Endodermal cell (in vitro differentiated cells): ENCODE measurements around the gene CILP. TPM values are rescaled to one million over a fixed set of nuclear protein-coding genes. Genes with fewer than 3 reads are reported as not detected.
A peak's percentile ranks its signal among the peaks of the same experiment; 100 is the strongest.

ENCODE experiments used
- DNase-seq: peaks from one replicate; pipeline ENCODE4 v3.0.0-alpha.2; 2017
- H3K27ac ChIP-seq: 2 replicates; pipeline ENCODE4 v1.5.1; 2013; ENCODE audit warnings: mild to moderate bottlenecking, low read depth, low read length, moderate library complexity
- H3K27me3 ChIP-seq: 2 replicates; pipeline ENCODE4 v1.6.1; 2013; ENCODE audit warnings: mild to moderate bottlenecking, low read length, moderate library complexity; ENCODE audit not compliant: insufficient read depth, control insufficient read depth, poor library complexity, severe bottlenecking
- H3K36me3 ChIP-seq: 2 replicates; pipeline ENCODE4 v1.7.0; 2013; ENCODE audit warnings: mild to moderate bottlenecking, low read length, moderate library complexity; ENCODE audit not compliant: control insufficient read depth, insufficient read depth
- H3K4me1 ChIP-seq: one replicate; pipeline ENCODE4 v1.7.0; 2013; ENCODE audit warnings: low read length; ENCODE audit not compliant: control insufficient read depth, insufficient read depth
- H3K4me3 ChIP-seq: 2 replicates; pipeline ENCODE4 v1.5.1; 2013; ENCODE audit warnings: mild to moderate bottlenecking, low read length, moderate library complexity
- H3K9ac ChIP-seq: 2 replicates; pipeline ENCODE4 v1.6.1; 2013; ENCODE audit warnings: mild to moderate bottlenecking, low read length, moderate library complexity; ENCODE audit not compliant: poor library complexity, severe bottlenecking; ENCODE audit errors: extremely low read depth
- H3K9me3 ChIP-seq: 2 replicates; pipeline ENCODE4 v1.6.1; 2013; ENCODE audit warnings: mild to moderate bottlenecking, low read length, moderate library complexity; ENCODE audit not compliant: control insufficient read depth
- H3K27ac Mint-ChIP-seq: 2 replicates; pipeline ENCODE4 v1.8.0; 2020; ENCODE audit warnings: mixed read lengths
- H3K27me3 Mint-ChIP-seq: 2 replicates; pipeline ENCODE4 v1.8.0; 2021; ENCODE audit warnings: mild to moderate bottlenecking, mixed read lengths; ENCODE audit not compliant: insufficient read depth
- H3K36me3 Mint-ChIP-seq: 2 replicates; pipeline ENCODE4 v1.8.0; 2020; ENCODE audit warnings: low read depth, mixed read lengths
- H3K4me1 Mint-ChIP-seq: 2 replicates; pipeline ENCODE4 v1.8.0; 2020; ENCODE audit warnings: mixed read lengths
- H3K4me3 Mint-ChIP-seq: 2 replicates; pipeline ENCODE4 v1.8.0; 2020; ENCODE audit warnings: mild to moderate bottlenecking, moderate library complexity, mixed read lengths
- H3K9me3 Mint-ChIP-seq: 2 replicates; pipeline ENCODE4 v1.8.0; 2020; ENCODE audit warnings: mild to moderate bottlenecking, mixed read lengths
- CTCF ChIP-seq: fragments of 200-600 bp; sonication (generic); conservative IDR thresholded peaks from 2 replicates; pipeline ENCODE4 v1.5.0; 2021; ENCODE audit warnings: antibody characterized with exemption, mild to moderate bottlenecking
- WGBS, 2 experiments: methylation state at CpG; one replicate each; pipeline versions ENCODE4 v1.1.5 to v1.1.7; 2013; ENCODE audit warnings: missing lambda C conversion rate in 2 of 2, mixed read lengths in 1 of 2; ENCODE audit not compliant: insufficient coverage in 1 of 2, insufficient read length in 1 of 2; 5-methylcytosine and 5-hydroxymethylcytosine counted together
- total RNA-seq, 2 donors: library from RNA; stranded (reverse); fragmentation: NEBNext Ultra II Directional in 1 of 2; extraction: Animal tissue kit (Norgen Biotek cat#: 25700) in 1 of 2; gene quantifications; 2 replicates in 1 of 2; 3 replicates in 1 of 2; pipeline ENCODE4 v1.2.1, GENCODE V29; 2021

The CILP gene
- total RNA-seq, 2 donors from 2014 or later: 0.07 TPM; not detected in 1

GRCh38 chr15:65196637-65197336 lies 14.5 kb downstream of the CILP start:
- Histone ChIP-seq H3K9ac (no peak overlapping the region), H3K4me3 (no peak overlapping the region), H3K4me1 (no peaks in the 10 kb centered on the region), H3K27ac (no peak overlapping the region), H3K27me3 (peaks cover 6% of the 10 kb centered on the region), H3K9me3 (no peaks in the 10 kb centered on the region), H3K36me3 (no peaks in the 10 kb centered on the region)
- Mint-ChIP-seq H3K9me3 (no peaks in the 10 kb centered on the region), H3K27me3 (peaks cover 8% of the 10 kb centered on the region), H3K36me3 (no peaks in the 10 kb centered on the region), H3K4me3 (no peak overlapping the region), H3K27ac (no peak overlapping the region), H3K4me1 (peaks cover 10% of the 10 kb centered on the region)
- DNase-seq: peak; percentile 63
- TF ChIP-seq CTCF: peak; percentile 41
- WGBS, 2 experiments: 95 to 96% methylated on average over 15 to 19 of the region's 19 CpGs

GRCh38 chr15:65195548-65195923 lies 15.7 kb downstream of the CILP start:
- H3K9me3 ChIP-seq: no peaks in the 10 kb centered on the region
- H3K4me3 ChIP-seq: no peak overlapping the region
- Mint-ChIP-seq H3K4me1 (peaks cover 10% of the 10 kb centered on the region), H3K9me3 (no peaks in the 10 kb centered on the region), H3K4me3 (no peak overlapping the region), H3K36me3 (no peaks in the 10 kb centered on the region), H3K27ac (no peak overlapping the region), H3K27me3 (peaks cover 3% of the 10 kb centered on the region)
- WGBS, 2 experiments: 90 to 92% methylated on average over 5 of the region's 5 CpGs
- TF ChIP-seq CTCF: no peak
- no peaks in the 10 kb centered on the region for H3K36me3 ChIP-seq
- H3K9ac ChIP-seq: no peak overlapping the region
- no peak overlapping the region for H3K27ac ChIP-seq
- no peaks in the 10 kb centered on the region for H3K4me1 ChIP-seq
- no peak for DNase-seq
- H3K27me3 ChIP-seq: peaks cover 6% of the 10 kb centered on the region

- Histone ChIP-seq H3K27me3 (peaks cover 6% of the 10 kb centered on the region), H3K36me3 (no peaks in the 10 kb centered on the region), H3K9me3 (no peaks in the 10 kb centered on the region), H3K27ac (no peak overlapping the region), H3K4me1 (no peaks in the 10 kb centered on the region), H3K4me3 (no peak overlapping the region), H3K9ac (no peak overlapping the region)
- peak; percentile 51 for TF ChIP-seq CTCF
- Mint-ChIP-seq H3K9me3 (no peaks in the 10 kb centered on the region), H3K4me3 (no peak overlapping the region), H3K36me3 (no peaks in the 10 kb centered on the region), H3K27ac (no peak overlapping the region), H3K27me3 (peaks cover 2% of the 10 kb centered on the region), H3K4me1 (peaks cover 10% of the 10 kb centered on the region)
- DNase-seq: peak; percentile 48
- WGBS, 2 experiments: 58 to 79% methylated on average over 2 to 5 of the region's 7 CpGs
Measured at GRCh38 chr15:65194826-65195547, 16.3 kb downstream of the CILP start.
